Fibroblast of skin of back (primary cell): ENCODE data around the gene ZSWIM4.
A peak's percentile ranks its signal among the peaks of the same experiment; 100 is the strongest.

Experiments
- DNase-seq: peaks from one replicate; pipeline ENCODE4 v3.0.0-alpha.2; 2013

ZSWIM4 gene

DNA sequence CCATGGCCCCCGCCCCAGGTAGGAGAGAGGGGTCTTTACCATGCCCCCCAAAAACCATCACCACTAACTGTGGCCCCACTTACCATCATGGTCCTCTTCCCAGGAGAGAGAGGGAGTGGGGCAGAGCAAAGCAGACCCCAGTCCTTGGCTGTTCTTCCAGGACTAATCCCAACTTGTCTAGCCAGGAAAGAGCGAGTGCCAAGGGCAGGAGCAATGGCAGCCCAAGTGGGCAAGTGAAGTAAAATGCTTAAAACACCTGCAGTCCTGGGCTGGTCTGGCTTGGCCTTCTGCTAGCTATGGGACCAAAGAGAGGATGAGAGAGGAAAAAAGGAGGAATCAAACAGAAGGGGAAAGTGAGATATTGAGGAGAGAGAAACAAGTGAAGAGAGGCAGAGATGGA is 17.9 kb downstream of the ZSWIM4 start:
- DNase-seq = no peak

- DNase-seq = no peak
These were observed 19.3 kb downstream of the ZSWIM4 start for GRCh38 chr19:13814550-13814949.

DNA sequence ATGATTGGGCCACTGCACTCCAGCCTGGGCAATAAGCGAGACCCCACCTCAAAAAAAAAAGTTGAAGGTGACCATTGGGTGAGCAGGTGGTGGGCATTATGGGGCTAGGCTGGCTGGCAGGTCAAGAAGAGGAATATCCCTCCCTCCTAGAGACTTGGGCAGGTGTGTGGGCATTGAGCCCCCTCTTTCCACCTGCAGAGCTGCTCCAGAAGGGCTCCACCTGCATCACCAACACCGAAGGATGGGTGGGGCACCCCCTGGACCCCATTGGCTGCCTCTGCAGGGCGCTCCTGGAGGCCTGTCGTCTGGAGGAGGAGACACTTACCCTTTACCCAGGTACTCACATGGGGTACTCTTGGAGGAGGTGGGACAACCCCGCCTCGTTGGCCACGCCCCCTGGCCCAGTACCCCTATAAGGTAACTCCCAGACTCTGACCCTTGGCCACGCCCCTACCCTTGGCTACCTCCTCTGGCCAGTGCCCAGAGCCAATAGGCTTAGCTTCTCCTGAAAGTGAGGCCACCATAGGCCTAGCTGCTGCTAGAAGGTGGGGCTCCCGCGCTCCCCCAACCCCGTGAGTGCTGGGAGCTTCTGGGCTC is 21.9 kb downstream of the ZSWIM4 start:
- no peak for DNase-seq

GRCh38 chr19:13817615-13818371 is 22.6 kb downstream of the ZSWIM4 start:
- DNase-seq = no peak

DNA sequence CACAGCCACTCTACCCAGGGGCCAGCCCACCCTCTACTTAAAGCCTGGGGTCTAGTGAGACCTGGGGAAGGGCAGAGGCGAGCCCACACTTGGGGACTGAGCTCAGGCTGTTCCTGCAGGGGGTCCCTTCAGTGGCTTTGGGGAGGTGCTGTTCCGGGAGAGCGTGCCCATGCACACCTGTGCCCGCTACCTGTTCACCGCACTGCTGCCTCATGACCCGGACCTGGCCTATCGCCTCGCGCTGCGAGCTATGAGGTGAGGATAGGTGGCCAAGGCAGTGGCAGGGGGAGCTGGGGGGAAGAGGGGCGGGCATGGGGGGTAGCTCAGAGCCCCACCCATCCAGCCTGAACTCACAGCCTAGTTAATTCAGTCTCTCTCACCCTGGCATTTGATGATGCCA is 24.0 kb downstream of the ZSWIM4 start:
- DNase-seq = no peak

GRCh38 chr19:13821292-13821691 is 26.0 kb downstream of the ZSWIM4 start:
- no peak for DNase-seq

DNA sequence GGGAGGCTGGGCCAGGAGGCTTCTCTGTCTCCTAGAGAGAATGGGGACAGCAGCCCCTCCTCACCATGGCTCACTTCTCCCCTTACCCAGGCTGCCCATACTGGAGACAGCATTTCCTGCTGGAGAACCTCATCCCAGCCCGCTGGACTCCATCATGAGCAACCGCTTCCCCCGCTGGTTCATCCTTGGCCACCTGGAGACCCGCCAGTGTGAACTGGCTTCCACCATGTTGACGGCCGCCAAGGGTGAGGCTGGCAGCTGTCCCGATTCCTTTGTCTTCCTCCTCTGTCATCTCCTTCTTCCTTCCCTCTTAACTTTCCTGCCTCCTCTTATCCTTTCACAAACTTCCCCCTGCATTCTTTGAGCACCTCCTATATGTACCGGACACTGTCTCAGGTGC is 28.0 kb downstream of the ZSWIM4 start:
- DNase-seq = no peak

DNA sequence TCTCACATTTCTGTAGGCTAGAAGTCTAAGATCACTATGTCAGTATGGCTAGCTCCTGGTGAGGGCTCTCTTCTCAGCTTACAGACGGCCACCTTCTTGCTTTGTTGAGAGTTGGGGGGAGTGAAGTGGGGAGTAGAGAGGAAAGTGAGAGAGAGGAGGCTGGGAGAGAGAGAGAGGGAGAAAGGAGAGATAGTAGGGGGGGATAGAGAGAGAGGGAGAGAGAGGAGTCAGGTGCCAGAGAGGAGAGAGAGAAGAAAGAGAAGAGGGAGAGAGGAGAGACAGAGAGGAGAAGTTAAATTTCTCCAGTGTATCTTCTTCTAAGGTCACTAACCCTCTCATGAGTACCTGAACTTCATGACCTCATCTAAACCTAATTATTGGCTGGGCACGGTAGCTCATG is 28.7 kb downstream of the ZSWIM4 start:
- no peak for DNase-seq

DNA sequence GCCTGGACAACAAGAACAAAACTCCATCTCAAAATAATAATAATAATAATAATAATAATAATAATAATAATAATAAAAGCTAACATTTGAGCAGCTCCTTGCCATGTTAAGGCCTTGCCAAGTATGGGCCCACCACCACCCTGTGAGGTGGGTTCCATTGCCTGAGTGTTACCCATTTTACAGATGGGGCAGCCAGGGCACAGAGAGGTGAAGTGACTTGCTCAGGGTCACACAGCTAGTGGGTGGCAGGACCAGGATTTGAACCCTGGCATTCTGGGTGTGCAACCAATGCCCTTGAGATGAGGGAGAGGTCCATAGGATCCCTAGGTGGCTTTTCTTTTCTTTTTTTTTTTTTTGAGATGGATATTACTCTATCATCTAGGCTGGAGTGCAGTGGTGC is 29.5 kb downstream of the ZSWIM4 start:
- DNase-seq = no peak

GRCh38 chr19:13825489-13826441 is 30.5 kb downstream of the ZSWIM4 start:
- DNase-seq = no peak

GRCh38 chr19:13826652-13827235 is 31.5 kb downstream of the ZSWIM4 start:
- DNase-seq = no peak

DNA sequence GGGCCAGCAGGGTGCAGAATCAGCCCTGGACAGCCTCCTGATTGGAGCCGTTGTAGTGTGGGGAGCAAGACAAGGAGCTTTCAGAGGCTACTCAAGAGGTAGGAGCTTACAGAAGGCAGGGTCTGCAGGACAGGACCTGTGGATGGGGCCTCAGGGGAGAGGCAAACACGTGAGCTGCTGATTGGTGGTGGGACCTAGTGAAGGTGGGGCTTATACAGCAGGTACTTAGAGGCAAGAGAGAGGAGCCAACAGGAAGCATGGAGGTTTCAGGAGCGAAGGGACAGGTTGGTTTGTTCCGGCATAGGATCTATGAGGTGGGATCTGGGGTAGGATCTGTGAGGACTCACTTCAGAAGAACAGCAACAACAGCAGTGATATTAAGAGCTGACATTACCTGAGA is 32.4 kb downstream of the ZSWIM4 start:
- DNase-seq = no peak

DNA sequence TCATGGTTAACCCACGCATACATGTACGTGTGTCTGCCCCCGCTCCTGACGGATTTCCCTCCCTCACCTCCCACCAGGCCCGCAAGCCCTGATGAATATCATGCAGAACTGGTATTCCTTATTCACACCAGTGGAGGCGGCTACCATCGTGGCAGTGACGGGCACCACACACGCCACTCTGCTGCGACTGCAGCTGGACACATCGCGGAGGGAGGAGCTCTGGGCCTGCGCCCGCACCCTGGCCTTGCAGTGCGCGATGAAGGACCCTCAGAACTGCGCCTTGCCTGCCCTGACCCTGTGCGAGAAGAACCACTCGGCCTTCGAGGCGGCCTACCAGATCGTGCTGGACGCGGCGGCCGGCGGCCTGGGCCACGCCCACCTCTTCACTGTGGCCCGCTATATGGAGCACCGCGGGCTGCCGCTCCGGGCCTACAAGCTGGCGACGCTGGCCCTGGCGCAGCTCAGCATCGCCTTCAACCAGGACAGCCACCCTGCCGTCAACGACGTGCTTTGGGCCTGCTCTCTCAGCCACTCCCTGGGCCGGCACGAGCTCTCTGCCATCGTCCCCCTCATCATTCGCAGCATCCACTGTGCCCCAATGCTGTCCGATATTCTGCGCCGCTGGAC is 35.0 kb downstream of the ZSWIM4 start:
- DNase-seq = no peak

DNA sequence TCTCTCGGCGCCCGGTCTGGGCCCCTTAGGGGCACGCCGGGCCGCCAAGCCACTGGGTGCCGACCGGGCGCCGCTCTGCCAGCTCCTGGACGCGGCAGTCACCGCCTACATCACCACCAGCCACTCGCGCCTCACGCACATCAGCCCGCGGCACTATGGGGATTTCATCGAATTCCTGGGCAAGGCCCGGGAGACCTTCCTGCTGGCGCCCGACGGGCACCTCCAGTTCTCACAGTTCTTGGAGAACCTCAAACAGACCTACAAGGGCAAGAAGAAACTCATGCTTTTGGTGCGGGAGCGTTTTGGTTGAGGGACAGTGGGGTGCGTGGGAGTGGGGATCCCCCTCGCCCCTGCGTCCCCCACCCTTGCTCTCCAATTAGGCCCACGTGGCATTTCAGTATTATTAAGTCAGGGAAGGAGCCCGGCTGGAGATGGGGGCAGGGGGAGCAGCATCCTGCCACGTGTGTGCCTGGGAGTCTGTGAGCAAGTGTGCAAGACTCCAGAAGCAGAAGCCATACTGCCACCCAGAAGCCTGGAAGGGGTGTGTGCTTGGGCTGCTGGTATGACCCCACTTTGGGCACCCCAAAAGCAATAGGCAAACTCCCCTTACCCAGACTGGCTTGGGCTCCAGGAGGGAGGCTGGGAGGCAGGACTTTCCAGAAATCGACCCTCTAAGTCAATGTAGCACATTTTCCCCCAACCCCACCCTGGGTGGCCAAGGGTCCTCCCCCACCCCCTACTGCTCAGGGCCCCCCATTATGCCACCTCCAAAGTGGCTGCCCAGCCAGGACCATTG is 35.7 kb downstream of the ZSWIM4 start:
- peak; percentile 50 for DNase-seq

GRCh38 chr19:13831537-13832467 is 36.6 kb downstream of the ZSWIM4 start:
- no peak for DNase-seq

DNA sequence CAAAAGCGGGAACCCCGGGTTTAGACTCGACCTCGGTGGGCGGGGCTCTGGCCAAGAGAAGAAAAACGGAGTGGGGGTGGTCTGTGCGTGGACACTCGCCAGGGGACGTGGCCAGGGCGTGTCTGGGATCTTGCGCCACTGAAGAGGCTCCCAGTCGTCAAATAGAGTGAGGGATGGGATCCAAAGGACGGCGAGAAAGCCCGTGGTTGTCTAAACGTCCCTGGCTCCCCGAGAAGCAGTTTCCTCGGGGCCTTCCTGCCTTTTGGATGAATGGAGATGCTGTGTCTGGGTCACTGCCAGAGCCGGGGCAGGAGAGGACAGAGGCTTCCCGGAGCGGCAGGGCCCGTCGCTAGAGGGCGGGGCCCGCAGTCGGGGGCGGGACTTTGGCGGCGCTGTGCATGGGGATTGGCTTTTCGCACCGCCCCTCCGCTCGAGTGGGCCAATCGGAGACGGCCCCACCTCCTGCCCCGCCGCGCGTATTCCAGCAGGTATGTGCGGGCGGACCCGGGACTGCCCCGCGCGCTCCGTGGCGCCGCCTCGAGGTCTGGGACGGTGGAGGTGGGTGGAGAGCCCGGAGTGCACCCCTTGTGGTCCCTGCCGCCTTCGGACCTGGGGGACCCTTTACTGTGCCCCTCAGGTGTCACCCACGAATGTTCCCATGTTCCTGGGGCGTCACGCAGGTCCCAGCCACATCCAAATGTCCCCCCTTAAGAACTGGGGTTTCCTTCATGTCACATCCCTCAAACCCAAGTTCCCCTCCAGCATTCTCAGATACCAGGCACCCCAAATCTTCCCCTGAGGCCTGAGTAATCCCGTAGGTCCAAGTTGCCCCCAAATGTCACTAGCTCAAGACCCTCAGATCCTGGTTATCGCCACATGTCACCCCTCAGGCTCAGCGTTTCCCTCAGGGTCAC is 38.3 kb downstream of the ZSWIM4 start:
- peak; percentile 87 for DNase-seq

- peak; percentile 68 for DNase-seq
These were observed 39.2 kb downstream of the ZSWIM4 start for GRCh38 chr19:13834244-13835069.
